Lower leg skin (tissue), 3 donors: ENCODE results near the gene UBQLN3.

Experiments
- CTCF ChIP-seq, 3 donors: fragments of 450-650 bp; IDR thresholded peaks; one replicate each; pipeline ENCODE4 v1.5.1; 2016; ENCODE audit warnings: antibody characterized with exemption in 3 of 3, mild to moderate bottlenecking in 3 of 3, moderate library complexity in 2 of 3
- POLR2A ChIP-seq, 2 donors: fragments of 450-650 bp; IDR thresholded peaks; one replicate each; pipeline ENCODE4 v1.6.1; 2016 to 2017; ENCODE audit warnings: antibody characterized with exemption in 2 of 2, mild to moderate bottlenecking in 1 of 2, moderate library complexity in 1 of 2

GRCh38 chr11:5534046-5534445 lies 24.3 kb upstream of the UBQLN3 start:
- no peak for TF ChIP-seq CTCF (IDR thresholded peaks at IDR 0.05)
- TF ChIP-seq POLR2A (IDR thresholded peaks at IDR 0.05): no peak
